H1 (cell line): Measurements from ENCODE around the gene CERKL. TPM values are rescaled to one million over a fixed set of nuclear protein-coding genes. Genes with fewer than 3 reads are reported as not detected.

Source experiments
- CTCF ChIA-PET: fragments of 300-600 bp; sonication (Branson Sonifier 250); formaldehyde crosslinking; loops from one replicate; lab custom pipeline; 2021; ENCODE audit not compliant: partially characterized antibody; lab: Charles Lee
- POLR2A ChIA-PET: fragments of 300-600 bp; sonication (Branson Sonifier 250); formaldehyde crosslinking; loops from one replicate; lab custom pipeline; 2021; ENCODE audit warnings: inconsistent platforms; ENCODE audit not compliant: partially characterized antibody; lab: Charles Lee
- DNase-seq, 2 experiments: peaks; one replicate each; pipeline versions ENCODE4 v3.0.0 to v3.0.0-alpha.2; 2010 to 2022; ENCODE audit warnings: low spot score in 2 of 2, low read depth in 1 of 2, mixed read lengths in 1 of 2
- FAIRE-seq: peaks from 2 replicates; lab custom pipeline; 2011; peaks lifted over from hg19 to GRCh38; lab: Jason Lieb, UNC
- H2AFZ ChIP-seq: 2 replicates; pipeline ENCODE4 v1.8.1; 2012; ENCODE audit warnings: low read length, inconsistent platforms
- H2AK5ac ChIP-seq: 2 replicates; pipeline ENCODE4 v1.6.1; 2013; ENCODE audit warnings: low read depth, low read length
- H2BK120ac ChIP-seq: replicated peaks from 2 replicates; pipeline ENCODE3; 2013; ENCODE audit warnings: low read depth, low read length, inconsistent platforms
- H2BK12ac ChIP-seq: 2 replicates; pipeline ENCODE4 v1.6.1; 2013; ENCODE audit warnings: low read depth, low read length
- H2BK15ac ChIP-seq: 2 replicates; pipeline ENCODE4 v1.6.1; 2013; ENCODE audit warnings: low read length
- H2BK20ac ChIP-seq: 2 replicates; pipeline ENCODE4 v1.6.1; 2013; ENCODE audit warnings: low read length
- H2BK5ac ChIP-seq: 2 replicates; pipeline ENCODE4 v1.6.1; 2013; ENCODE audit warnings: low read depth, low read length
- H3K14ac ChIP-seq: 2 replicates; pipeline ENCODE4 v1.6.1; 2013; ENCODE audit warnings: inconsistent platforms; ENCODE audit not compliant: insufficient read length
- H3K18ac ChIP-seq: 2 replicates; pipeline ENCODE4 v1.6.1; 2013; ENCODE audit warnings: low read length; ENCODE audit errors: extremely low read depth
- H3K23ac ChIP-seq: 2 replicates; pipeline ENCODE4 v1.6.1; 2013; ENCODE audit warnings: inconsistent platforms; ENCODE audit not compliant: insufficient read length
- H3K23me2 ChIP-seq: 2 replicates; pipeline ENCODE4 v1.6.1; 2013; ENCODE audit warnings: low read depth, low read length
- H3K27ac ChIP-seq: 2 replicates; pipeline ENCODE4 v1.6.1; 2011; ENCODE audit warnings: low read depth, low read length, inconsistent platforms
- H3K27me3 ChIP-seq, 4 experiments: replicated peaks in 1 of 4; 1 replicate in 1 of 4; 2 replicates in 3 of 4; pipeline versions ENCODE4 v1.6.1 to v1.8.1; 2011 to 2013; ENCODE audit warnings: low read length in 3 of 4, mild to moderate bottlenecking in 3 of 4, inconsistent platforms in 2 of 4, mixed read lengths in 2 of 4, moderate library complexity in 1 of 4; ENCODE audit not compliant: control insufficient read depth in 3 of 4, insufficient read depth in 3 of 4; ENCODE audit errors: extremely low read depth in 1 of 4
- H3K36me3 ChIP-seq, 4 experiments: 2 replicates each; pipeline versions ENCODE4 v1.6.1 to v1.8.1; 2011 to 2013; ENCODE audit warnings: mild to moderate bottlenecking in 4 of 4, low read length in 3 of 4, moderate library complexity in 2 of 4, control low read depth in 1 of 4, inconsistent platforms in 1 of 4; ENCODE audit not compliant: insufficient read depth in 4 of 4, control insufficient read depth in 2 of 4
- H3K4ac ChIP-seq: replicated peaks from 2 replicates; pipeline ENCODE3; 2013; ENCODE audit warnings: low read length, low read depth, mixed read lengths, inconsistent platforms; ENCODE audit not compliant: insufficient read length
- H3K4me1 ChIP-seq, 4 experiments: replicated peaks in 1 of 4; 1 replicate in 1 of 4; 2 replicates in 3 of 4; pipeline versions ENCODE4 v1.6.1 to v1.8.1; 2011 to 2013; ENCODE audit warnings: low read length in 3 of 4, inconsistent platforms in 2 of 4, mixed read lengths in 1 of 4; ENCODE audit not compliant: insufficient read depth in 4 of 4, control insufficient read depth in 3 of 4
- H3K4me2 ChIP-seq, 2 experiments: 2 replicates each; pipeline versions ENCODE4 v1.6.1 to v1.8.1; 2011 to 2013; ENCODE audit warnings: low read depth in 2 of 2, low read length in 2 of 2, control low read depth in 1 of 2, inconsistent platforms in 1 of 2, mild to moderate bottlenecking in 1 of 2; ENCODE audit not compliant: insufficient read depth in 1 of 2
- H3K4me3 ChIP-seq, 4 experiments: fragments of 200-600, 300-600 bp in 1 of 4; sonication (generic), shearing (Covaris generic), sonication (Bioruptor Twin) in 1 of 4; 2 replicates each; pipeline versions ENCODE4 v1.5.1 to v1.8.1; 2011 to 2016; ENCODE audit warnings: low read length in 4 of 4, low read depth in 3 of 4, control low read depth in 2 of 4, inconsistent platforms in 2 of 4, mild to moderate bottlenecking in 2 of 4, mixed read lengths in 1 of 4, moderate library complexity in 1 of 4; ENCODE audit not compliant: insufficient read depth in 2 of 4; ENCODE audit errors: extremely low read depth in 1 of 4
- H3K56ac ChIP-seq: replicated peaks from 2 replicates; pipeline ENCODE3; 2013; ENCODE audit warnings: low read depth, mild to moderate bottlenecking, mixed read lengths, low read length, inconsistent platforms; ENCODE audit not compliant: insufficient read length
- H3K79me1 ChIP-seq: 2 replicates; pipeline ENCODE4 v1.6.1; 2013; ENCODE audit warnings: low read depth, low read length, control low read depth
- H3K79me2 ChIP-seq, 2 experiments: 2 replicates each; pipeline versions ENCODE4 v1.6.1 to v1.8.1; 2012 to 2013; ENCODE audit warnings: low read length in 2 of 2, mild to moderate bottlenecking in 2 of 2, inconsistent platforms in 1 of 2; ENCODE audit not compliant: insufficient read depth in 2 of 2, control insufficient read depth in 1 of 2
- H3K9ac ChIP-seq, 4 experiments: replicated peaks in 1 of 4; 1 replicate in 1 of 4; 2 replicates in 3 of 4; pipeline versions ENCODE4 v1.6.1 to v1.8.1; 2011 to 2013; ENCODE audit warnings: low read depth in 3 of 4, low read length in 3 of 4, control low read depth in 2 of 4, mild to moderate bottlenecking in 2 of 4, moderate library complexity in 2 of 4, inconsistent platforms in 1 of 4; ENCODE audit errors: extremely low read depth in 1 of 4
- H3K9me3 ChIP-seq, 2 experiments: 2 replicates each; pipeline versions ENCODE4 v1.6.1 to v1.8.1; 2012 to 2013; ENCODE audit warnings: mild to moderate bottlenecking in 2 of 2, moderate library complexity in 2 of 2, control low read depth in 1 of 2, inconsistent platforms in 1 of 2, low read depth in 1 of 2, low read length in 1 of 2, mixed read lengths in 1 of 2; ENCODE audit not compliant: insufficient read depth in 2 of 2
- H4K20me1 ChIP-seq, 2 experiments: replicated peaks in 1 of 2; 2 replicates each; pipeline versions ENCODE3 to v1.8.1; 2011 to 2013; ENCODE audit warnings: inconsistent platforms in 2 of 2, low read length in 2 of 2, mild to moderate bottlenecking in 1 of 2; ENCODE audit not compliant: insufficient read depth in 2 of 2, control insufficient read depth in 1 of 2
- H4K5ac ChIP-seq: 2 replicates; pipeline ENCODE4 v1.6.1; 2013; ENCODE audit warnings: low read length, low read depth, mixed read lengths, inconsistent platforms; ENCODE audit not compliant: insufficient read length
- H4K8ac ChIP-seq: 2 replicates; pipeline ENCODE4 v1.8.0; 2013; ENCODE audit warnings: mild to moderate bottlenecking, moderate library complexity, low read length, inconsistent platforms; ENCODE audit not compliant: insufficient read depth; ENCODE audit errors: extremely low read depth
- H4K91ac ChIP-seq: replicated peaks from 2 replicates; pipeline ENCODE3; 2013; ENCODE audit warnings: low read length, mixed read lengths, inconsistent platforms; ENCODE audit not compliant: insufficient read length
- CREB1 ChIP-seq: IDR thresholded peaks from 2 replicates; pipeline ENCODE4 v1.6.1; 2012; ENCODE audit warnings: inconsistent platforms
- FOSL1 ChIP-seq: IDR thresholded peaks from 2 replicates; pipeline ENCODE4 v1.6.1; 2011; ENCODE audit warnings: mild to moderate bottlenecking, low read depth, low read length, moderate library complexity; ENCODE audit not compliant: insufficient read depth
- KDM1A ChIP-seq: fragments of 200-600, 300-600 bp; sonication (generic); IDR thresholded peaks from 2 replicates; pipeline ENCODE4 v1.7.1; 2016; ENCODE audit warnings: mild to moderate bottlenecking, low read length, borderline replicate concordance
- SP2 ChIP-seq: IDR thresholded peaks from 2 replicates; pipeline ENCODE4 v1.6.1; 2012; ENCODE audit warnings: mild to moderate bottlenecking, low read length, inconsistent platforms
- TEAD4 ChIP-seq: IDR thresholded peaks from 2 replicates; pipeline ENCODE4 v1.6.1; 2012; ENCODE audit warnings: low read depth, low read length, inconsistent platforms, mixed read lengths
- WGBS, 2 experiments: shearing (Covaris generic) in 1 of 2; methylation state at CpG; one replicate each; pipeline versions ENCODE4 v1.1.6 to v1.1.7; 2013 to 2015; ENCODE audit warnings: low lambda C conversion rate in 2 of 2, mixed read lengths in 2 of 2, inconsistent platforms in 1 of 2, low coverage in 1 of 2, missing lambda C conversion rate in 1 of 2; ENCODE audit not compliant: insufficient replicate concordance in 2 of 2, insufficient coverage in 1 of 2, insufficient read length in 1 of 2; ENCODE audit errors: extremely low coverage in 1 of 2, missing lambda C conversion rate in 1 of 2; 5-methylcytosine and 5-hydroxymethylcytosine counted together
- polyA plus RNA-seq, 7 experiments: library from polyadenylated mRNA; depleted of rRNA in 3 of 7; stranded (reverse) in 5 of 7; unstranded in 2 of 7; fragments of >200 nt in 5 of 7; fragments of 200-250 nt in 2 of 7; gene quantifications; 1 replicate in 5 of 7; 2 replicates in 1 of 7; 4 replicates in 1 of 7; pipeline versions ENCODE4 v1.2.1 to v1.2.3, GENCODE V29; 2011 to 2013; ENCODE audit warnings: missing spikeins in 2 of 7, mixed read lengths in 2 of 7
- total RNA-seq: library from RNA; stranded (reverse); fragmentation: NEBNext Ultra II Directional; extraction: Animal tissue kit (Norgen Biotek cat#: 25700); gene quantifications from 2 replicates; pipeline ENCODE4 v1.2.1, GENCODE V29; 2021

Gene CERKL
- total and polyA plus RNA-seq, 2 of the 8 experiments (the other 6 are each of a cell fraction or from before 2014, with no cell fraction given) = 0.05 TPM; not detected in 1

DNA sequence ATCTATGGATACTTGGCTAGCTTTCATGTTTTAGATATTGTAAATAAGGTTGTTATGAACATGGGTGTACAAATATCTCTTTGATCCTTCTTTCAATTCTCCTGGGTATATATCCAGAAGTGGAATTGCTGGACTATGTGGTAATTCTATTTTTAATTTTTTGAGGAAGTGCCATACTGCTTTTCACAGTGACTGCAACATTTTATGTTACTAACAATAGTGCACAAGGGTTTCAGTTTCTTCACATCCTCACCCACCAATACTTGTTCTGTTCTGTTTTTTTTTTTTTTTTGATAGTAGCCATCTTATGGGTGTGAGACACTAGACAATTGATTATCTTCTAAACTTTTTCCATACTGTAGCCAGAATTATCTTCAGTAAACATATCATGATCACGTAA is 40.7 kb upstream of the CERKL start:
- no peaks in the 10 kb centered on the region for H3K36me3 ChIP-seq
- no peak overlapping the region for H4K5ac ChIP-seq
- no peak overlapping the region for H3K18ac ChIP-seq
- H3K27ac ChIP-seq = no peak overlapping the region
- no peak overlapping the region for H2BK120ac ChIP-seq
- 0 out of 4 replicates have a peak, but pooled peaks cover 0 to 3% of the 10 kb centered on the region in 2 experiments for H3K9me3 ChIP-seq
- H3K56ac ChIP-seq = no peak overlapping the region
- no peak overlapping the region for H2BK5ac ChIP-seq
- H3K79me1 ChIP-seq = no peaks in the 10 kb centered on the region
- H2BK20ac ChIP-seq = no peak overlapping the region
- H3K4me1 ChIP-seq = no peaks in the 10 kb centered on the region
- no peaks in the 10 kb centered on the region for H3K79me2 ChIP-seq
- H3K4me3 ChIP-seq = no peak overlapping the region
- no peak overlapping the region for H3K4ac ChIP-seq
- DNase-seq (no peak), FAIRE-seq (no peak)
- H3K4me2 ChIP-seq = no peak overlapping the region
- H3K23me2 ChIP-seq = no peaks in the 10 kb centered on the region
- H2AK5ac ChIP-seq = no peak overlapping the region
- TF ChIP-seq CREB1 (no peak), KDM1A (no peak), SP2 (no peak), TEAD4 (no peak), FOSL1 (no peak)
- no peak overlapping the region for H4K8ac ChIP-seq
- H3K23ac ChIP-seq = no peak overlapping the region
- ChIA-PET CTCF (interaction anchor here (0.8 to 1.1 kb wide), 2 partner anchors 12 to 125 kb away, joined by 3 read pairs; no protein-coding TSS in a partner anchor), POLR2A (no interaction called here)
- no peak overlapping the region for H2BK15ac ChIP-seq
- no peaks in the 10 kb centered on the region for H3K27me3 ChIP-seq
- no peaks in the 10 kb centered on the region for H4K20me1 ChIP-seq
- WGBS, 2 experiments = 90% methylated on average over 1 of the region's 1 CpG; no CpG with 5 or more reads in 1 of the 2 experiments
- no peak overlapping the region for H2AFZ ChIP-seq
- H4K91ac ChIP-seq = no peak overlapping the region
- no peak overlapping the region for H2BK12ac ChIP-seq
- H3K9ac ChIP-seq = no peak overlapping the region
- H3K14ac ChIP-seq = no peak overlapping the region
